GM04504 (cell line): ENCODE data around the gene ITPKC.
A peak's percentile ranks its signal among the peaks of the same experiment; 100 is the strongest.

Experiments
- DNase-seq: peaks from one replicate; pipeline ENCODE4 v3.0.0-alpha.2; 2012; ENCODE audit warnings: low read depth

ITPKC gene

DNA sequence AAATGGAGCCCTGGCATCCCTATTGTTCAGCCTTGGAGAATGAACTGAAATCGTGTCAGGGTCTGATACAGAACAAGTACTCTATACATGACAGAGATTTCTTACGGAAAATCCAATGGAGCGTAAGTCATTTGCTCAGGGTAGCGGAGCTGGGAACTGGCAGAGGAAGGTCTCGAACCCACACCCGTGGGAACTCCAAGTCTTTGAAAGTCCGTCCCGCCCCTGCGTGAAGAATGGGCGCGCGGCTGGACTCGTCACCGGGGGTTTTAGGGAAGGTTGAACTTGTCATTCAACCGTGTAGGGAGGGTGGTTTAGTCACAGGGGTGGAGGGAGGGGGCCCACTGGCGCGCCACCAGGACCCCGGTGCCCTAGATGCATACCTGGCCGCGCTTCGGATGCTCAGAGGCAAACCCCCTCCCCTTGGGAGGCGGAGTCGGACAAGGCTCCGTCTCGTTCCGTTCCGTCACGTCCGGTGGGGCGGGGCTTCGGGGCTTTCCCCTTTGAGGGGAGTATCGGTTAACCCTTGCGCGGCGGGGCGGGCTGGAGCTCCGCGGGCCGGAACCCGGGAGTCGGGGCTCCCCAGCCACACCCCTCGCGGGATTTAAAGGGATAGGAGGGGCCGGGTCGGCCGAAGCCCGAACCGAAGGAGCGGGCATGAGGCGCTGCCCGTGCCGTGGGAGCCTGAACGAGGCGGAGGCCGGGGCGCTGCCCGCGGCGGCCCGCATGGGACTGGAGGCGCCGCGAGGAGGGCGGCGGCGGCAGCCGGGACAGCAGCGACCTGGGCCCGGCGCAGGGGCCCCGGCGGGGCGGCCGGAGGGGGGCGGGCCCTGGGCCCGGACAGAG lies at the start of gene ITPKC, which contains the start of gene COQ8B:
ITPKC (plus strand) TSS at position 631 of the 843 bp plus-strand sequence; CDS start at position 655, 24 bp downstream.
COQ8B (minus strand) TSS at position 405 of the 843 bp plus-strand sequence. CDS start 2,254 bp downstream, outside the sequence.
- DNase-seq = peak; percentile 96

DNA sequence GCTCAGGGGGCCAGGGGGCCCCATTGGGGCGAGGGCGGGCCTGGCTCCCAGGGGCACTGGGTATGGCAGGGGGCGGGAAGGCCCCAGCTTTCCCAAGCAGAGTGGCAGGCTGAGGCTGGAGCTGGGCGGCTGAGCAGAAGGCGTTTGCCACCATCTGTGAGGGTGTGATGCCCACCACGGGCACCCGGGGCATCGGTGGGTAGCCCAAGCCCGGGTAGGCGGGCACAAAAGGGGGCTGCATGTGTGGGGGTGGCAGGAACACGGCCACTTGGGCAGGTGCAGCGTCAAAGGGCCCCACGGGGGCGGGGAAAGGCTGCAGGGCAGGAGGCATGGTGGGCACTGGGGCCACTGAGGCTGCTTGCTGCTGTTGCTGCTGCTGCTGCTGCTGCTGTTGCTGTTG lies 49.3 kb upstream of the ITPKC start:
- no peak for DNase-seq

DNA sequence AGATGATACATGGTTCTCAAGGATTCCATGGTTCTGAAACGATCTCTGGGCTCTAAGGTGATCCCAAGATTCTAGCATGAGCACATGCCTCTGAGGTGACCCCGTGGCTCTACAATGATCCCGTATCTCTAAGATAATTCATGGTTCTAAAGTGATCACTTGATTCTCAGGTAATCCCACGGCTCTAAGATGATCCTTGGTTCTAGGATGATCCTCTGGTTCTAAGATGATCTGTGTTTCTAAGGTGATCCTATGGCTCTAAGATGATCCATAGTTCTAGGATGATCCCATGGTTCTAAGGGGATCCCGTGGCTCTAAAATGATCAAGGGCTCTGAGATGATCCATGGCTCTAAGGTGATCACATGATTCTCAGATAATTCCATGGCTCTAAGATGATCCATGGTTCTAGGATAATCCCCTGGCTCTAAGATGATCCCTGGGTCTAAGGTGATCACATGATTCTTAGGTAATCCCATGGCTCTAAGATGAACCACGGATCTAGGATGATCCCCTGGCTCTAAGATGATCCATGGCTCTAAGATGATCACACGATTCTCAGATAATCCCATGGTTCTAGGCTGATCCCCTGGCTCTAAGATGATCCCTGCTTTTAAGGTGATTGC lies 47.8 kb upstream of the ITPKC start:
- DNase-seq = no peak

DNA sequence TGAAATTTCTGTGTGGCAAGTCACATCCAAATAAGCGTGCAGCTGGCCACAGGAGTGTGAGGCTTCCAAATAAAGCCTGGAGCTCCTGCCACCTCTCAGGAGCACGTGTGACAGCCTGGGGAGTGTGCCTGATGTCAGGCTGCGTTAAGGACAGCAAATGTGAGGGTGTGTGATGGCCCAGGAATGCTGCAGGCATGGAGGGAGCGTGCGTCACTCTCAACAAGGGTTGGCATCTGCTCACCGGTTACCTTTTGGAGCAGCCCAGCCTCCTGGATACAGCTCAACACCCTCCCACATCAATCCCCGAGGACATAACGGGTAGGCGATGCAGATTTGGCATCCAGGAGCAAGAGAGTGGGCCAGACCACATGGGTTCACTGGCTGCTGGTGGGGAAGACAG lies 45.5 kb upstream of the ITPKC start:
- DNase-seq = no peak

DNA sequence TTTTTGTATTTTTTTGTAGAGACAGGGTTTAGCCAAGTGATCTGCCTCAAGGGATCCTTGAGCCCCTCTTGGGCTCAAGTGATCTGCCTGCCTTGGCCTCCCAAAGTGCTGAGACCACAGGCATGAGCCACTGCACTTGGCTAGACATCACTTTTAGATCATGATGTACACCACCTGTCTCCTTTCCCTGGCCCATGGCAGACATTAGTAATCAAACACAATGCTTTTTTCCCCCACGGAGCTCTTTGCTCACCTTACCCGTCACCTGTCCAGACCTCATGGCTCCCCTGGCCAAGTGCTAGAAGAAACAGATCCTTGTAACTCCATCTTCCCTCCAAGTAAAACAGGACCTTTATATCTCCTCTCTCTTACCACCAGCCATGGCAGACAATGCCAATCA lies 44.9 kb upstream of the ITPKC start:
- no peak for DNase-seq

- no peak for DNase-seq
Observed at GRCh38 chr19:40672573-40673299, 44.2 kb upstream of the ITPKC start.

DNA sequence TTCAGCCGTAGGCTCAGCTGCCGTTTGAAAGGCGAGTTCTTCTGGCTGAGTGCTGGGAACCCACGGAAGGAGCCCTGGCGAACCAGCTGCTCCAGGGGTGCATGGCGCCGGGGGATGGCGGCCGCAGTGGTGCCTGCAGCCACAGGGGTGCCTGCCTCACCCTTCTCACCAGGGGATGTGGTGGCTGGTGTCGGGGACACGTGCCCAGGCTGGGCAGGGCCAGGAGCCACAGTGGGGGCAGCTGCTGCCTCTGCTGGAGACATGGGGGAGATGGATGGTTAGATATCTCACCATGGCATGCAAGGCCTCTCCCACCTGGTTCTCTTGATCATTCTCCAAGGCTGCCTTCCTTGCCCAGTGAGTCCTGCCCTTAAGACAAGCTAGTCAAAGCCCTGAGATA lies 43.5 kb upstream of the ITPKC start:
- no peak for DNase-seq

DNA sequence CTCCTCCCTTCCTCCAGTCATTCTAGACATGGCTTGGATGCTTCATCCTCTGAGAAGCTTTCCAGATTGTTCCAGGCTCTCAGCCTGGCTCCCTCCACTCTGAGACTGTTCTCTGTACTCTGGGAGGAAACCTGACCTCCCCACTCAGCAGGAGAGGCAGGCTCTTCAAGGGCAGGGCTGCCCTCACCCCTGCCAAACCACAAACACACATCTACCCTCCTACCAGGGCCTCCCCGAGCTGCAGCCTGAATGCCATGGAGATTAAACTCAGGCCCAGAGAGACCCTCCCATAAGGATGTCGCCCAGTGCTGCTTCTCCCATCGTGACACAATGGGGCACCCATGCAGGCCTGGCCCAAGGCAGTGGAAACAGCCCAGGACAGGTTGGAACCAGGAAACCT lies 42.6 kb upstream of the ITPKC start:
- DNase-seq = no peak

- DNase-seq = no peak
Observed at GRCh38 chr19:40677156-40677555, 39.8 kb upstream of the ITPKC start.

DNA sequence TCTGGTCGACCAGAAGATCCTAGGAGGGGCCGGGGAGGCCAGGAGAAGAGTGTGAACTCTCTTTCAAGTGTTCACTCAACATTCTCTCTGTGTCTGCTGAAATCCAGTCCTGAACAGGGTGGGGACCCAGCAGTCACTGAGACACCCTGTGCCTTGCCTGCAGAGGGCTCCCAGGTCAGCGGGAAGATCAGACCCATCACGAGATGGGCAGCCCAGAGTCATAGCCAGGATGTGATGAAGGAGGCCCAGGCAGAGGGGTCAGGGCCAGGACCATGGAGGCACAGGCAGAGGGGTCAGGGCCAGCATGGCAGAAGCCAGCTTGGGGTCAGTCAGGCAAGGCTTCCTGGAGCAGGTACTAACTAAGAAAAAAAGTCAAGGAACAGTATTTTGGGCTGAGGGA lies 35.9 kb upstream of the ITPKC start:
- no peak for DNase-seq

DNA sequence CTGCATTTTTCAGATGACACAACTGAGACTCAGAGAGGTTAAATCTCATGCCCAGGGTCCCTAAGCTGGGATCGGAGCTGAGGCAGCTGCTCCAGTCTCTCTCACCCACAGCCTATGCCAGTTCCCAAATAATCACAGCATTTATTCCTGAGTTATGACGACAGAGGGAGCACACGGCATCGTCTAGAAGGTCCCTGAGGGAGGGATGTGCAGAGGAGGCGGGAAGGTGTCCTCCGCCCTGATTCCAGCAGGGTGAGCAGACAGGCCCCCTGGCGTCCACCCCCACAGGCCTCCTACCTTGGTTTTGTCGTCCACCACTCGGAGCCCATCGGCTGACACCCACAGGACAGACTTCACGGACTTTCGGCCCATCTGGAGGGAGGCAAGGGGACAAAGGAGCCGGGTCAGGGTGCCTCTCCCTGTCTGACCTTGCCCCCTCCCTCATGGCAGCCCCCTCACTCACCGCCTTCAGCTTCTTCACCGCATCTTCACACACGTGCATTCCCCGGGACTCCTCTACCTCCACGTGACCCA lies 34.4 kb upstream of the ITPKC start:
- no peak for DNase-seq

DNA sequence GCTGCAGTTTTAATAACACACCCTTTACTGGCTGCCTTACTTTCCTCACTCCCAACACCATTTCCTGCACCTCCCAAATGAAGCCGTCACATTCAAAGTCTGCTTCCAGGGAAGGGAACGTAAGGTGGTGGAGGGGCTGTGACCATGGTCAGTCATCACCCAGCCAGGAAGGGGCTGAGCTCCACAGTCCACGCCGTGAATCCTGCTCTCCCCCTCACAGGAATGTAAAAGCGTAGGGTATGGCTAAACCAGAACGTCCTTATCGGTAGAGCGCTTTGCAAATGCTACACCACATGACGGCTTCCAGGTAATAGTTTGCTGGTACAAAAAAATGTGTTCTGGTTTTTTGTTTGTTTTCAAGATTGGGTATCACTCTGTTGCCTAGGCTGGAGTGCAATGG lies 33.5 kb upstream of the ITPKC start:
- DNase-seq = no peak

DNA sequence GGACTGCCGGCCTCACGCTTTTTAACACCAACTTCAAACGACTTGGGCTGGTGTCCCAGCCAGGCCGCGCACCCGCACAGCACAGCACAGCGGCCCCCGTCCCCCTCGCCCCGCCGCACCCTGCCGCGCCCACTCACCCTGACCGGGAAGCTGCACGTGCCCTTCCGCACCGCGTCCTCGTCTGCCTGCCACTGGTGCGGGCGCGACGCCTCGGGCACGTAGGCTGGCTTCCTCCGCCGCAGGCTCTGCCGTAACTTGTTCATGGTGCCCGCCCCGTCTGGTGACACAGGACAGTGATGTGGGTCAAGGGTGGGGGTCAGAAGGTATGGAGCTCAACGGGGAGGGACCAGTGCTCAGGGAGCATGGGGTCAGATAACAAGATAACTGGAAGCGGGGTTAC lies 32.6 kb upstream of the ITPKC start:
- DNase-seq = no peak

DNA sequence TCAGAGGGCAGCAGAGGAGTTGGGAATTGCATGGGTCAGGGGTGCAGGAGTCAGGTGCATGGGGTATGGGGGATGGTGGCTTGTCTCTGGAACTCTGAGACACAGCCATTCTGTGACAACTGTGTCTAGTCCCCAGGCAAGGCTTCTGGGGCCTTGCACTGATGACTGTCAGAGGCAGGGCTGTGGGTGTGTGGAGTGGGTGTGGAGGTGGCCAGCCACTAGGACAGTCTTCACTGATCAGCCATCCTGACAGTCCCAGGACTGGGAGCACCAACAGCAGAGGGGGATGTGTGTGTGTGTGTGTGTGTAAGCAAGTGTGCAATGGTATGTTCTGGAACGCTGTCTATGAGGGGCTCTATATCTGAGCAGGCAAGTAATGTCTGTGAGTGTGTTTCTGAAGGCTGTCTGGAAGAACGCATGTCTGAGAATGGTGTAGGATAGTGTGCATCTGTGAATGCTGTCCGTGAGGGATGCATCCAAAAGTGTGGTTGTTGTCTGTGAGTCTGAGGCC lies 31.8 kb upstream of the ITPKC start:
- DNase-seq = no peak

DNA sequence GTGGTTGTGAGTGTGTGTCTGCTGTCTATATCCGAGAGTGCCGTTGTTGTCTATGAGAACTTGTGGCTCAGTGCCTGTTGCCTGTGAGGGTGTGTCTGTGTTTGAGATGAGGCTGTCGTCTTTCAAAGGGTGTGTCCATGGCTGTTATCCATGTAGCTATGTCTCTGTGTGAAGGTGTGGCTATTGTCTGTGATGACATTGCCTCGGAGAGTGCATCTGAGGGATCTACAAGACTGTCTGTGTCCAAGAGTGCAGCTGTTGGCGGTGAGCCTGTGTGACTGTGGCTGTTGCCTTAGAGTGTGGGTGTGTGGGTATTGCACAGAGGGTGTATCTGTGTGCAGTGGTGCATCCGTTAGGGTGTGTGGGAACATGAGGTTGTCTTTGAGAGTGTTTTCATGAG lies 31.3 kb upstream of the ITPKC start:
- DNase-seq = no peak

DNA sequence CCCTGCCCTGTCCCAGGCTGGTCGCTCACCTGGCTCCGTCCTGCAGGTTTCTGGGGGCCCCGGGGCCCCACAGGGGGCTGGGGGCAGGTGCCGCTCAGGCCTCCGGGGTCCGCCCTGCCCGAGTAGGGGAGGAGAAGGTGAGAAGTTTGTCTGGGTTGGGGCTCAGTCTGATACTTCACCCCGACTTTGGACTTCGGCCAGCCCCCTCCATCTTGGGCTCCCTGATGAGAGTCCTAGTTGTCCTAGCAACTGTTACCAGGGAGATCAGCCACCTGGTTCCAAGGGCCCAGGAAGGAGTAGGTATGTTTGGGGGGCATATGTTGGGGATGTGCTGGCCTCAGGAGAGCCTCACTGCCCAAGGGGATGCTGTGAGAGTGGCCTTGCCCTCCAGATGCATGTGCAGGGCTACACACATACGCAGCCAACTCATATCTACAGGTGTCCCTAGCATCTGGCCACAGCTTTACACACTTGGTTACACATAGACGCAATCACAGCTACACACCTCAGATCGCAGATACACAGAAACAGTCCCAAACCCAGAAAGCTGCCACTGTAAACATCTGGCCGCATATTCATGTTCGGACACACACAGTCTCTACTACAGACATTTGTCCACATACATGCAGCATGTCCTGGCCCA lies 29.9 kb upstream of the ITPKC start:
- DNase-seq = no peak

GRCh38 chr19:40687525-40688016 lies 29.3 kb upstream of the ITPKC start:
- peak; percentile 54 for DNase-seq

- DNase-seq = no peak
Observed at GRCh38 chr19:40688309-40688708, 28.6 kb upstream of the ITPKC start.

- DNase-seq = no peak
Observed at GRCh38 chr19:40688987-40689338, 27.9 kb upstream of the ITPKC start.

DNA sequence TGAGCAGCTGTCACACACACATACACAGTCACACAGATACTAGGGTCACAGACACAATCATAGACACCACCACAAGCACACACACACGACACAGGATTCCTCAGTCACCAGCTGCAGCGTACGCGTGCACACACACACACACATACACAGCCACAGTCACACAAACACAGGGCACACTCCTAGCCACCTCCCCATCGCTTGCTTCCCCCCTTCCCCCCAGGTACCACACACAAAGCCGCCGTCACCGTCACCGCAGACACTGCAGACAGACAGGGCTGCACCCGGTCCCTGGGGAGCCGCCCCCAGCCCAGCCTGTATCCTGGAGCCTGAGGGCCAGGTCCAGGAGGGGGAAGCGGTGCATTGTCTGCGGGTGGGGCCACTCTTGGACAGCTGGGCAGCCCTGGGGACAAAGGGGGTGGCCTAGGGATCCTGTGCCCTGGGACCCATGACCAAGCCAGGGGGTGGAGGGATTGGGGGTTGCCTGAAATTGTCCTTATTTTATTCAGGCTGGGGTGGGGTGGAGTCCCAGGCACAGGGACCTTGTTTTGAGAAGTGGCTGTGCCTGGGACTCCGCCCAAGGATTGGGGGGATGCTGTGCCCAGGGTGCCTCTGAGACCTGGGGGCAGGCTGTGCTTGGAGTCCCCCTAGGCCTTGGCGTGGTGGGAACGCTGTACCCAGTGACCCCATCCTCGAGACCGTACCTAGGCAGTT lies 27.4 kb upstream of the ITPKC start:
- DNase-seq = no peak

GRCh38 chr19:40690050-40690692 lies 26.7 kb upstream of the ITPKC start, which contains the start of gene NUMBL:
Gene NUMBL (minus strand): TSS chr19:40690651. CDS start chr19:40690483, 168 bp downstream.
- DNase-seq = no peak
